ENCODE measurements around the gene CINP.

- TF ChIP-seq SP1 (IDR thresholded peaks at IDR 0.05) (no peak), JUND (IDR thresholded peaks at IDR 0.05) (no peak)
These were observed 11.7 kb downstream of the CINP start for GRCh38 chr14:102351023-102351422.

All from liver (tissue), 2 donors.